SH-SY5Y (cell line): ENCODE results near the gene RYR3.

Experiments used
- GATA2 ChIP-seq: IDR thresholded peaks from 2 replicates; pipeline ENCODE4 v1.6.1; 2011; ENCODE audit warnings: mild to moderate bottlenecking, low read depth, low read length
- GATA3 ChIP-seq: IDR thresholded peaks from 2 replicates; pipeline ENCODE4 v1.6.1; 2011; ENCODE audit warnings: low read depth, mild to moderate bottlenecking, low read length, moderate library complexity

- TF ChIP-seq GATA2 = no peak
- no peak for TF ChIP-seq GATA3
These were observed 555.5 kb downstream of the RYR3 start for GRCh38 chr15:33866101-33866737.
